LNCaP clone FGC (cell line): ENCODE measurements around the gene HID1.

Experiments
- DNase-seq: peaks from one replicate; pipeline ENCODE4 v3.0.0-alpha.2; 2011; ENCODE audit warnings: low read depth
- H3K4me3 ChIP-seq: 2 replicates; pipeline ENCODE4 v1.5.1; 2011; ENCODE audit warnings: mild to moderate bottlenecking, low read depth, low read length, control low read depth
- CTCF ChIP-seq: IDR thresholded peaks from 2 replicates; pipeline ENCODE4 v1.5.1; 2012; ENCODE audit warnings: mild to moderate bottlenecking; ENCODE audit not compliant: control insufficient read depth, insufficient read depth; ENCODE audit errors: extremely low read depth

Gene HID1

GRCh38 chr17:74998783-74999182 lies 26.2 kb upstream of the HID1 start:
- no peak for DNase-seq
- no peak for TF ChIP-seq CTCF
- H3K4me3 ChIP-seq: no peak overlapping the region

GRCh38 chr17:74995847-74996246 lies 23.3 kb upstream of the HID1 start:
- no peak for DNase-seq
- no peak for TF ChIP-seq CTCF
- no peak overlapping the region for H3K4me3 ChIP-seq

- H3K4me3 ChIP-seq: no peak overlapping the region
- DNase-seq: no peak
Measured at GRCh38 chr17:74994440-74994839, 21.9 kb upstream of the HID1 start.

GRCh38 chr17:74992223-74992622 lies 19.7 kb upstream of the HID1 start:
- DNase-seq: no peak
- H3K4me3 ChIP-seq: no peak overlapping the region
- TF ChIP-seq CTCF: no peak

More at GRCh38 chr17:74994440-74994839, 21.9 kb upstream of the HID1 start:
- TF ChIP-seq CTCF: no peak

- no peak for DNase-seq
- no peak overlapping the region for H3K4me3 ChIP-seq
- no peak for TF ChIP-seq CTCF
Measured at GRCh38 chr17:74990581-74991105, 18.1 kb upstream of the HID1 start.

GRCh38 chr17:74987909-74988711 lies 15.6 kb upstream of the HID1 start:
- TF ChIP-seq CTCF: peak; percentile 53
- DNase-seq: no peak
- H3K4me3 ChIP-seq: peak overlapping the region; percentile 80
